RPMI7951 (cell line): ENCODE data around the gene EEF2K. TPM values are rescaled to one million over a fixed set of nuclear protein-coding genes. Genes with fewer than 3 reads are reported as not detected.

Experiments
- DNase-seq: peaks from one replicate; pipeline ENCODE4 v3.0.0-alpha.2; 2012; ENCODE audit warnings: low read depth
- total RNA-seq: library from RNA; depleted of rRNA; stranded (reverse); fragments of >200 nt; shearing (Covaris generic); gene quantifications from 2 replicates; pipeline ENCODE4 v1.2.3, GENCODE V29; 2014

Gene EEF2K
- total RNA-seq, 1 experiment from 2014 or later: 15.7 TPM

DNA sequence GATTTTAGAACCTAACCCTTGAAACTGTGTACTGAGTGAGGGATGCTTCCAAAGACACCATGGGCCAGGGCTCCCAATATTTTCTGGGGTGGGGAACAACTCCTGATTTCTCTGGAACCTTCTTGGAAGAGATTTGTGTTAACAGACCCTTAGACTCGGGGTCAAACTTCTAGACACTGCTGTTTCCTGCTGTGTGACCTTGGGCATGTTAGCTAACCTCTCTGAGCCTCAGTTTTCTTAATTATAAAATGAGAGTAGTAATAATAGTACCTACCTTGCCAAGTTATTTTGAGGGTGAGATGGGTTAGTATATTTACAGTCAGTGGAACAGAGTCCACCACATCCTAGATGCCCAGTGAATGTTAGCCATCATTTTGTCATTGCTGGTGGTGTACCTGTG, 109.9 kb downstream of the EEF2K start:
- DNase-seq: no peak

DNA sequence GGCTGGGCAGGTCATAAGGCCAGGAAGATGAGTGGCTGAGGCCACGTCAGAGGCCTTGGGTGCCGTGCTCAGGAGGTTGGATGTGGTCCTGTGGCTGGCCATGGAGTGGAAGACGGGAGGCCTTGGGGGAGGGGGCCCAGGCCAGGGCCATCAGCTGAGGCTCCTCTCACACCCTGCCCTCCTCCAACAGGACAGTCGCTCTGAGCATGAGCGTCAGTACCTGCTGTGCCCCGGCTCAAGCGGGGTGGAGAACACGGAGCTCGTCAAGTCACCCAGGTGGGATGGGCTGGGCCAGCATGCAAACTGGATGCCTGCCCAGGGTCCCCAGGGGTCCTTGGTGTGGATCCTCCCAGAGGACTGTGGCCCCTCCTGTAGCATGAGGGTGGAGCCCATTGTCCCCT, 110.3 kb downstream of the EEF2K start:
- no peak for DNase-seq

DNA sequence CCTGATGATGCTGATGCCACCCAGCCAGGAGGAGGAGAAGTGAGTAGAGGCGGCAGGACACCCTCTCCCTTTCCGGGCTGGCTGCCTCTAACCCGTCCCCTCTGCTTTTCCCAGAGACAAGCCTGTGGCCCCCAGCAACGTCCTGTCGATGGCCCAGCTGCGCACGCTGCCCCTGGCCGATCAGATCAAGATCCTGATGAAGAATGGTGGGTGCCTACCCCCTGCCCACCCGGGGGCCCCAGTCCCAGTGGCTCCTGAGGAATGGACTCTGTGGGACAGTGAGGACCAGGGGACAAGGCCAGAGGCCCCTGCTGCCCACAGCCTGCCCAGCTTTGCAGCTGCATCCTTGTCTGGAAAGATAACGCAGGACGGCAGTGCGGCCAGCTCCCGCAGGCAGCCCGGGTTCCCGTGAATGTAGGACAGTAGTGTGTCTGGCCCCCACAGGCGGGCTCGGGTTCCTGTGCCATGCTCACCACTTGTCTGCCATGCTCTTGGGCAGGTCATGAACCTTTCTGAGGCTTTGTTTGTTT, 111.0 kb downstream of the EEF2K start:
- DNase-seq: no peak

DNA sequence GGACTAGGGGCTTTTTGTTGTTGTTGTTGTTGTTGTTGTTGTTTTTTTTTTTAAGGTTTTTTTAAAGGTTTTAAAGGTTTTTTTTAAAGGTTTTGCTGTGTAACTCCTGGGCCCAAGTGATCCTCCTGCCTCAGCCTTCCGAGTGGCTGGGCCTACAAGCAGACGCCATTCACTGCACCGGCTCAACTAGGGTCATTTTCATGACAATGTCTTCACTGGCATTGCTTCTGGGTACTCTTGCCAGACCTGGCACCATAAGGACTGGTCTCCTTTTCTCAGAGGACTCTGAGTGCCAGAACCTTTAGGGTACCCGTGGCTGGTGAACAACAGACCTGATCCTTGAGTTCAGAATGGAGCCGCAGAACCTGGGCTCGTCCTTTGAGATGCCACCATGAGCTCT, 111.5 kb downstream of the EEF2K start:
- DNase-seq: no peak

DNA sequence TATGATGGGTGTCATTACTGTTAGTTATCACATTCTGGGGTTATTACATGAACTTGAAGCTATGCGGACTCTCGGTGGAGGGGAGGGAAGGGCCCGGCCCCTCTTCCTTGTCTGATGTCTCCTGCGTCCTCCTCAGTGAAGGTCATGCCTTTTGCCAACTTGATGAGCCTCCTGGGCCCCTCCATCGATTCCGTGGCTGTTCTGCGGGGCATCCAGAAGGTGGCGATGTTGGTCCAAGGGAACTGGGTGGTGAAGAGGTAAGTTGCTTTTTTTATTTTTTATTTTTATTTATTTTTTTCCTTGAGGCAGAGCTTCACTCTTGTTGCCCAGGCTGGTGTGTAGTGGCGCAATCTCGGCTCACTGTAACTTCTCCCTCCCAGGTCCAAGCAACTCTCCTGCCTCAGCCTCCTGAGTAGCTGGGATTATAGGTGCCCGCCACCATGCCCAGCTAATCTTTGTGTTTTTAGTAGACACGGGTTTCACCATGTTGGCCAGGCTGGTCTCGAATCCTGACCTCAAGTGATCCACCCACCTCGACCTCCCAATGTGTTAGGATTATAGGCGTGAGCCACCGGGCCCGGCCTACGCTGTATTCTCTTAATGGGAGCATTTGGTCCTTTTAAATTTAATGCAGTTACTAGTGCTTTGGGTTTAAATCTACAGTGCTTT, 112.7 kb downstream of the EEF2K start:
- peak; percentile 12 for DNase-seq

DNA sequence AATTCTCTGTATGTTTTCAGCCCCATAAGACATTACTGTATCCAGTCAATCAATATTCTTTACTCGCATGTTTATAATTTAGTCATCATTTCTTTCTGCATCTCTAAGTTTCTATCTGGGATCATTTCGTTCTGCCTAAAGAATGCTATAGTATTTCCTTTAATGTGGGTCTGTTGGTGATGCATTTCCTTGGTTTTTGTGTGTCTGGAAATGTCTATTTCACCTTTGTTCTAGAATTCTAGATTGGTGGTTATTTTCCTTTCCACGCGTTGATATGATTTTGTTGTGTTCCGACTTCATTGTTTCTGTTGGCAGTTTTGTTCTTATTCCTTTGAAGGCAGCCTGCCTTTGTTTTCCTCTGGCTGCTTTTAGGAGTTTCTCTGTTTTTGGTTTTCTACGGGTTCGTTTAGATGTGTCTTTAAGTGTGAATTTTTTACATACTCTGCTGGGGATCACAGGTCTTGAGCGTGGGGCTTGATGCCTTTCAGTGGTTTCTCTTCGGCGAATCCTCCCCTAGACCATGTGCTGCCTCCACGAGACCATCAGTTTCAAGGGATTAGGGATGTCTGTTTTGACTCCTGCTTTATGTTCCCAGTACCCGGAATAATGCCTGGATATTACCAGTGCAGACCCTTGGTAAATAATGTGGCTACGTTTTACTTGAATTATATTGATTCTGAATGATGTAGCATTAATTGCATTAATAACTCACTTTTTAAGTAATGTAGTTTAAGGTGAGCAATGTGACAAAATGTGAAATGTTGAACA, 114.7 kb downstream of the EEF2K start:
- DNase-seq: no peak

DNA sequence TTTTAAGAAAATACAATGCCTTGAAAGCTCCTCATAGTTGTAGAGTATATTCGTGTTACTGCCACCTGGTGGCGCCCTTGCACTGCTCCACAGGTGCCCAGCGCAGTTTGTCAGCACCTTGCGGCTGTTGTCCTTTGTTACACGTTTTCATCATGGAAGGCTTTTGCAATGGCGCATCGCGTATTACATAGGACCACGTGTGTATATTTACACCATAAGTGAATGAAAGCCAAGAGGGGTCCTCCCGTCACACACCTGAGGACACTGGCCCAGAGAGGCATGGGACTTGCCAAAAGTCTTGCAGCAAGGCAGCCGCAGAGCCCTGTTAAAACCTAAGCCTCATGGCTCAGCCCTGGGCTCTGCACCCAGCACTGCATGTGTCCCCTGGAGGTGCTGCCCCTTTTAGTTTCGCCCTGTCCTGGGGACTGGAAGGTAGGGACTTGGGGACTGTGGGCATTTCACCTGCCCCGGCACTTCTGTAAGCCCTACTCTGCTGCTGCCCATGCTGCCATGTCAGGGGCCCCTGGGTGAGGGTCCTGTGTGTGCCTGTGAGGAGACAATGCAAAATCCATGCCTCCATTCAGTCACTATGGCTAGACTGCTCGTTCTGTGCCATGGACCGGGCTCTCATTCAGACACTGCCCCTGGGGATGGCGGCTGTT, 115.4 kb downstream of the EEF2K start:
- peak; percentile 36 for DNase-seq

DNA sequence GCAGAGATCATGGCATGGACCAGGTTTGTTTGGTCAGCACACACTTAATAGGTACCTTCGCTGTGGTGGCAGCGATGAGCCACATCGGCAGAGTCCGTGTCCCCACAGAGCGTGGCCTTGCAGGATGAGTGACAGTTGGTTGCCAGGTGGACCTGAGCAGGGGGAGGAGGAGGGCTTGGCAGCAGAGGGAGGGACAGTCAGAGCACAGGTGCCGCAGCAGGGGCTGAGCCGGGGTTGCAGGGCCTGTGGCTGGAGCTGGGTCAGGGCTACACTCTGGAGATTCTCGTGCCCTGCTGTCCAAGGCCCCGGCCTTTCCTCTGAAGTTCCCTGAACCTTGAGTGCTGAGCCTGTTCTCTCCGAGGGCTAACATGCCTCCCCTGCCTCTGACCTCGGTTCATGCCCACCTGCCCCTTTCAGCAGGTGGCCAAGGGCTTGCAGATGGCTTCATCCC, 116.0 kb downstream of the EEF2K start:
- DNase-seq: no peak

DNA sequence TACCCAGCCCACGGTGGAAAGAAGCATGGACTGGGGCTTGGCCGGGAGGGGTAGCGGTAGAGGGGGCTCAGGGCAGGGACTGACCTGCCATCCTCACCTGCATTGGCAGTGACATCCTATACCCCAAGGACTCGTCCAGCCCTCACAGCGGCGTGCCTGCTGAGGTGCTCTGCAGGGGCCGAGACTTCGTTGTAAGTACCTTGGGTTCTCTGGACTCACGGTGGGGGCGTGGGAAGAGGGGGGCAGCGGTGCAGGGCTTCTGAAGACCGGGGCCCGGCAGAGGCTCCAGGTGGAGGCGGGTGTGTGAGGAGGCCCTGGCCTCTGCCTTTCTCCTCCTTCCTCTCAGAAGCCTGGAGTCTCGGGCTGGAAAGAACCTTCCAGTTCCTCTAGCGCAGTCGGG, 116.7 kb downstream of the EEF2K start:
- DNase-seq: no peak

DNA sequence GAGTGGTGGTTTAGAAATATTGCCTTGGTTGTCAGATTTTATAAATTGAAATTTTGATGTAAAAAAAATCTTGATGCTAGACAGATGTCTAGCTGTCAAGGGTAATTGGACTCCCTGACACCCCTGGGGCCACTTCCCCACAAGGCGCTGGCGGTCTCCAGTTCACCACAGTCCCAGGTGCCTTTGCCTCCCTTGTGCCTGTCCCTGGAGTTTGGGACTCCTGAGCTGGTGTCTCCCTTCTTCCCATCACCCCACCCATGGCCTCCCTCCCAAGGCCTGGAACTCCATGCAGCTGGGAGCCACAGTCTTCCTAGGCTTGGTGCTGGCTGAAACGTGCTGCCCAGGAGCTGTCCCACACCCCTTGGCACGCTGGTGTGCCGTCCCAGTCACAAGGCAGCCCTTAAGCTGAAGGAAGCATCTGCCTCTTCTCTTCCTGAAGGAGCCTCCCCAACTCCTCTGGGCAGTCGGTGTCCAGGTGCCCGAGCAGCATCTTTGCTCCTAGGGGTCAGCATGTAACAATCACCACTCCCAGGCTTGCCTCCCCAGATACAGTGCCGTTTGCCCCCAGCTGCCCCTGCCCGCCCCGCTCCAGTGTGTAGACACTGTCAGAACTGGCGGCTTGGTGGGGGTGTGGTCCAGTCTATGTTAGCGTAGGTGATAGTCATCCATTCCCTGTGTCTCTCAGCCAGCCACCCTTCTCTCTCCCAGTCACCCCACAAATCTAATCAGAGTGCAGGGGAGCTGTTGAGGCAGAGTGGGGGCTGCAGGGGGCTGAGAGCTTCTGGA, 117.3 kb downstream of the EEF2K start:
- no peak for DNase-seq

DNA sequence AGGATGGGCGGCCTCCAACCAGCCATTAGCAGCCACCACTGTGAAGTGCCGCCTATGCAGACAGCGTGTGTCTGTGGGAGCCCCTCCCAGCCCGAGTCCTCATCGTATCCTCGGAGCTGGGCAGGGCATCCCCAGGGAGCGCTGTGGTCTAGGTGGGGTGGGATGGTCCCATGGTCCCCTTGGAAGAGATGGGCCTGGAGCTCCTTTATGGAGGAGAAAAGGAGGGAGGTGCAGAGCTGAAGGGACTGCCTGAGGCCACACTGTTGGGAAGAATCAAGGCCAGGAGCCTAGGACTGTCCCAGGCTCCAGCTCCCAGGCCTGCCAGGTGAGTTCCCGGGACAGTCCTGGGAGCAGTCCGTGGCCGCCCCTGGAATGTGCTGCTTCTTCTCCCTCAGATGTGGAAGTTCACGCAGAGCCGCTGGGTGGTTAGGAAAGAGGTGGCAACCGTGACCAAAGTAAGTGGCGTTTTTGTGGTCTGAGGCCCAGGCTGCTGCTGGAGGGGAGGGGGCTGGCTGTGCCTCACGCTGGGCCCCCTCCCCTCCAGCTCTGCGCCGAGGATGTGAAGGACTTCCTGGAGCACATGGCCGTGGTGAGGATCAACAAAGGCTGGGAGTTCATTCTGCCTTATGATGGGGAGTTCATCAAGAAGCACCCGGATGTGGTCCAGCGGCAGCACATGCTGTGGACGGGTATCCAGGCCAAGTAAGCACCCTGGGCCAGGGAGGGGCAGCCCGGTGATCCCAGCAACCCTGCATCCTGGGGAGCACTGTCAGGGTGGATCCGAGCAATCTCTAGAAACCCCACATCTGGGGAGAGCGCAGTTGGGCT, 118.1 kb downstream of the EEF2K start:
- DNase-seq: no peak

DNA sequence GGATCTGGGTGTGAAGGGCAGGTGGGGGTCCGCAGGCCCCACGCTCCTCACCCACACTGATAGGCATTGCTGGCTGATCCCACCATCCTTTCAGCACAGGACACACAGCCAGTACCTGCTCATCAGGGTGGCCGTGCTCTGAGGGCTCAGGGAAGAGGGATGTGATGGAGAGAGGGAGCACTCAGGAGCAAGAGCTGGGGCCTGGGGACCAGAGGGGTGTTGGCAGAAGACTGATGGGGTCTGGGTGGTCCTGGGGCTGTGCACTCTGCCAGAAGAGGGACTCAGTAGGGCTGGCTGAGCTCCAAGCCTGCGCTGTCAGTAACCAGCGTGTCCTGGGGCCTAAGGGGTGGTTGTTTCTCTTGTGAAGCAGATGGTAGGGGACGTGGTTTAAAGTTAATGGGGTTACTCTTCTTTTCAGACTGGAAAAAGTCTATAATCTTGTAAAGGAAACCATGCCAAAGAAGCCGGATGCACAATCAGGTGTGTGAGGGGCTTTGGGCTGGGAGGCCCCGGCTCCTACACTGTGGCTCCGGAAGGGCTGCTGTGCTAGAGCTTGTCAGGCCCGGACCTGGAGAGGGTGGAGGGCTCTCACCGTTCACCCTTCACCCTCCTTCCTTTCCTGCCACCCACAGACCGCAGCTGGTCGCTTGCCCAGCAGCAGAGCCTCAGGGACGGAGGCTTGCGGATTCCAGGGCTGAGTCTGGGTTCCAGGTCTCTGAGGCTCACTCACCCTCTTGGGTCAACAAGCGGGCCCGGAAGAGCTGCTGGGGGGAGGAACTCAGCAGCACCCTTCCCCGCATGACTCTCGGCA, 118.9 kb downstream of the EEF2K start:
- no peak for DNase-seq

DNA sequence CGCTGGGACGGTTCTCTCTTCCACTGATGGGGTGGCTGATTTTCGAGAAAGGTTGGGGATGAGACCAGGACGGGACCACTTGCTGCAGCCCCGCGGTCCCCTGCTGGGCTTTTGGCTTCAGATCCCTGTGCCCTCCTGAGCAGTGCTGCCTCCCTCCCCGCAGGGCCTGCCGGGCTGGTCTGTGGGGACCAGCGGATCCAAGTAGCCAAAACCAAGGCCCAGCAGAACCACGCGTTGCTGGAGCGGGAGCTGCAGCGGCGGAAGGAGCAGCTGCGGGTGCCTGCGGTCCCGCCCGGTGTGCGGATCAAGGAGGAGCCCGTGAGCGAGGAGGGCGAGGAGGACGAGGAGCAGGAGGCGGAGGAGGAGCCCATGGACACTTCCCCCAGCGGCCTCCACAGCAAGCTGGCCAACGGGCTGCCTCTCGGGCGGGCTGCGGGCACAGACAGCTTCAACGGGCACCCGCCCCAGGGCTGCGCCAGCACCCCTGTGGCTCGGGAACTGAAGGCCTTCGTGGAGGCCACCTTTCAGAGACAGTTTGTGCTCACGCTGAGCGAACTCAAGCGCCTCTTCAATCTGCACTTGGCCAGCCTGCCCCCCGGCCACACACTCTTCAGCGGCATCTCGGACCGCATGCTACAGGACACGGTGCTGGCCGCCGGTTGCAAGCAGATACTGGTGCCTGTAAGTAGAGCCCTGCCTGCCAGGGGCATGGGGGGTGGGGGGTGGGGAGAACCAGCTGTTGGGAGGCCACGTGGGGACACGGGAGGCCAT, 119.7 kb downstream of the EEF2K start:
- DNase-seq: no peak

DNA sequence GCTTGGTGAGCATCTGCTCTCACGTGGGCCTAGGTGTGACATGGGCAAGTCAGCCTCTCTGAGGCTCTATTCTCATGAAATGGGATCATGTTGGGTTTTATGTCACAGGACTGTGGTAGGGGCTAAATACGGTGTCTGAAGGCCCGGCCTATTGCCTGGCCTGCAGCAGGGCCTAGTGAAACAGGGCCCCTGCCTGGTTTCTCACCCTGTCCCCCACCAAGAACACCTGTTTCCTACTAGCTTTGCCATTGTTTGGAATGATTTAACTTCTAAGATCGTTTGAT, 120.2 kb downstream of the EEF2K start:
- DNase-seq: no peak

DNA sequence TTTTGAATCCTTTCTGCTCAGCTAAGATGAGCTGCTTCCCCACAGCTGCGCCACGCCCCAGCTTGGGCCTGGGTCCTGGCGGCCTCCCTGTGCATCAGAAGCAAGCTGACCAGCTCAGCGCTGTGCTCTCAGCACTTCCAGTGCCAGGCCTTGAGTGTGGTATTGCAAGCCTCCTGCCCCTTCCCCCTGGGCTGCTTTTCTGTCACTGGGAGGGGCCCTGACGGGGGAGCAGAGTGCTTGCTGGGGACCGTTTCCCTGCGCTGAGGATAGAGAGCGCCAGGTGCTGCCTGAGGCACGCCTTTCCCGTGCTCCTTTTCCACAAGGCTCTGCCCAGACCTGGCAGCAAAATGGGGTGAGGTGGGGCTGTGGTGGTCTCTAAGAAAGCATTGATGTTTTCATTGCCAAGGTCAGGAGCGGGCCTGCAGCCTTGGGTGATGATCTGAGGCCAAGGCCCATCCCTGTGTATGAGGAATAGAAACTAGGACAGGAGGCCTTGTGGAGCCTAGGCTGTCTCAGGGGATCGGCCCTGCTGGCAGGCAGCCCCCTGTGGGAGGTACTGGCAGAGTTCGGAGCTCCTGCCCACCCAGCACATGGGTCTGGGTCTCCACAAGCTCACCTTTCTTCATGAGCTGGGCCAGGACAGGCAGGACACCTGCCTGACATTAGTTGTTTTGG, 120.8 kb downstream of the EEF2K start:
- no peak for DNase-seq

DNA sequence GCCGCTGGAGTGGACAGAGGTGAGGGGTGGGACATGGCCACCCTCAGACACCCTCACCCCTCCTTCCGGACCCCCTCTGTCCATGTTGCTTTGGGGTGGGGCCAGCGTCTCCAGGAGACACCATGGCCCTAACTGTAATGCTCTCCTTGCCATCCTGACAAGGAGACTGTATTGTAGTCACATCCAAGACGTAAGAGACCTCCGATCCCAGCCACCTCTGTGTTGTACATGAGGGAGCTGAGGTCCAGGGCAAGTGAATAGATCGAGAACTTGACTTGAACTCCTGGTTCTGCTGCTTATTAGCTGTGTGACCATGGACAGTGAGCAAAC, 121.3 kb downstream of the EEF2K start:
- no peak for DNase-seq

DNA sequence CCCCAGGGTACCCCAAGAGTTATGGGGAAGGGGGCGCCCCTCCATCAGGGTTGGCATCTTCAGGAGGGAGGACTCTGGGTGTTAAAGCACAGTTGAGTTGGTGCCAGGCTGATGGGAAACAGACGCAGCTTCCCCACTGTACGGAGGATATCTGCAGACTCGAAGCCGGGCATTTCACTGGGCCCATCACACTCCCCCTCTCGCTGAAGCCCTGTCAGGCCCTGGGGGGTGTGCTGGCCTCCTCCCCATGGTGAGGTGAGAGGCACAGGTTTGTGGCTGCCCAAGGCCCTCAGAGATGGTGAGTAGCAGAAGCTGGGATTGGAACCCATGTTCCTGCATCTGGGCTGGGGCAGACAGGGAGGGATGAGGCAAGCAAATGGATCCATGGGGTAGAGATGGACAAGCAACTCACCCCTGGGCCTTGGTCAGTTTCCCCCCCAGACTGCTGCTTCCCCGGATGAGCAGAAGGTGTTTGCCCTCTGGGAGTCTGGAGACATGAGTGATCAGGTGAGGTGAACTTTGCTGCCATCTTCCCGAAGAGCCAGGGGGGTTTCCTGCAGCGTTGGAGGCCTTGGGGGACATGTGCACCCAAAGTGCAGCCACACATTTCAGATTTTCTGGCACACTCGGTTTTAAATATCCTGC, 122.1 kb downstream of the EEF2K start:
- no peak for DNase-seq

DNA sequence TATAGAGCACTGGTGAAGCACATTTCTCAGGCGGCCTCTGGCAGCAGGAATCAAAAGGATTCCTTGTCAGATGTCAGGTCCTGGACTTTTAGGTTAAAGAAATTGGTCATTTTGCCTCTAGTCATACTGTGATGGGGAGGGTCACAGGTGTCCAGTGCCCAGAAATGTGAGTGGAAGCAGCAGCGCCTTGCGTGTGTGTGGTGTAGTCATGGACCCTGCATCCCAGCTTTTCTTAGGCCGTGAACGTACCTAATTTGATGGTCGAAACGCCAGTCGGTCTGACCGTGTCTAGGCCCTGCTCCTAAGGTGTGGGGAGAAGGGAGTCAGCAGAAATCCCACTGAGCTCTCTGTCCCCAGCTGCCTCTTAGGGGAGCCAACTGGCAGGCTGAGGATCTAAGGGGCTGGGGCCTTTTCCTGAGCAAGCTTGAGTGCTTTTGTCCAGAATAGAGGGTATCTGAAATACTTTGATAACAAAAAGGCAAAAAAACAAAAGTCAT, 123.2 kb downstream of the EEF2K start:
- DNase-seq: no peak
